HG03558 (cell line): Measurements from ENCODE around the gene CRYM.
"Not testable (repeated sequence)": the region's sequence is repeated elsewhere in the genome, so short reads cannot be mapped to it uniquely, and the experiment has no call there.

Source experiments
- ATAC-seq: cut with Tn5 transposase; IDR thresholded peaks from one replicate; pipeline ENCODE4 v1.9.1; 2021; ENCODE audit warnings: moderate number of reproducible peaks; ENCODE audit not compliant: unreplicated experiment; ENCODE audit errors: extremely low read depth

The CRYM gene

DNA sequence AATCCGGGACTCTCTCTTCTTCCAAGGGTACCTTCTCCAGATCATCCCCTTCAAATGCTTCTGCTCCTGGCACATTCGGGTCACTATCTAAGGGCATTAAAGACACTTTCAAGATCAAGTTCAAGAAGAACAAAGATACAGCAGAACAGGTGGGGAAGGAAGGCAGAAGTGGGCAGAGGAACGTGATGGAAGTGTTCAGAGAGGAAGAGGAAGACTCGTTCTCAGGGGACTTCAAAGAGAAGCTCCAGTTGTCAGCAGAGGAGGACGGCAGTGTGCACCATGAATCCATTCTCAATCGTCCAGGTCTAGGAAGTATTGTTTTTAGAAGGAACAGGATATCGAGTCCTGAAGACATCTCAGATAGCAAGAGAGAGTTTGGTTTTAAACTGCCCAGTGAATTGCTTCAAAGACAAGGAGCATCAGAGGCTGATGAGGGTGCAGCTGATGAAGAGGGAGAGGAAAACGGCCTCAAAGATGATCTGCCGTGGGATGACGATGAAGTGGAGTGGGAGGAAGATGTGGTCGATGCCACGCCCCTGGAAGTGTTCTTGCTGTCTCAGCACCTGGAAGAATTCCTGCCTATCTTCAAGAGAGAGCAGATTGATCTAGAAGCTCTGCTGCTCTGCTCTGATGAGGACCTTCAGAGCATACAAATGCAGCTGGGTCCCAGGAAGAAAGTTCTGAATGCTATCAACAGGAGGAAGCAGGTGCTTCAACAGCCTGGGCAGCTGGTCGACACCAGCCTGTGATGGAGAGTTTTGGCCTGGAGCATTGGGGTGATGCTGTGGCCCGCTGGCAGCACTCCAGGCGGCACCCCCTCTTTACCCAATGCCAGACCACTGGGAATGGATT is 27.8 kb downstream of the CRYM start:
- no peak for ATAC-seq

- not testable (repeated sequence) for ATAC-seq
Observed at GRCh38 chr16:21248179-21248578, 29.9 kb downstream of the CRYM start.

DNA sequence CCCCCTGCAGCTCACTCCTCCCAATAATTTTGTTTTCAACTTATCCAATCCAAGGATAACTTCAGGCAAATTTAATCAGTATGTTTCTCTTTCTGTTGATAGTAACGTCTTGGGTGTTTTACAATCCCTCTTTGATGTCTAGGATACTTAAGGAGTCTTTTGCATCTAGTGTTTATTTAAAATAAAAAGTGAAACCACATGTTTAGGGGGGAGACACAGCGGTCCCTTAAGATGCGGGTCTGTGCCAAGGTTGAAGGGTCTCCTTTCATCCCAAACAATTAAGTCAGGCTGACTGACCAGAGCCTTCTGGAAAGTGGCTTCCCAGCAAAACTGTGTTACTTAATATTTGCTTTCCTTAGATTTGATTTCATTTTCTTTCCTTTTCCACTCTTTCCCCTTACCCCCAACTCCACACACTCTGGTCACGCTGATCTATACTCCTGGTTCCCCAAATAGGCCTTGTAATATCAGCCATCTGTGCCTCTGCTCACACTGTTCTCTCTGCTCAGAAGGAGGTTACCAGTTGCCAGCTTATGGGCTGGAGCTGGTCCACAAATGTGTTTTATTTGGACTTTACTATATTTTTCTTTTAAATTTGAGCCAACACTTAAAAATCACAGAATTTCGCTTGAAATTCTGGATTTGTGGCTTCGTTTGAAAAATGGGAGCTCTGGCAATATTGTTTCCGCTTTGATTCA is 33.4 kb downstream of the CRYM start:
- ATAC-seq: no peak

- ATAC-seq: no peak
Observed at GRCh38 chr16:21242756-21243155, 35.3 kb downstream of the CRYM start.

- ATAC-seq: no peak
Observed at GRCh38 chr16:21239646-21240045, 38.4 kb downstream of the CRYM start.

DNA sequence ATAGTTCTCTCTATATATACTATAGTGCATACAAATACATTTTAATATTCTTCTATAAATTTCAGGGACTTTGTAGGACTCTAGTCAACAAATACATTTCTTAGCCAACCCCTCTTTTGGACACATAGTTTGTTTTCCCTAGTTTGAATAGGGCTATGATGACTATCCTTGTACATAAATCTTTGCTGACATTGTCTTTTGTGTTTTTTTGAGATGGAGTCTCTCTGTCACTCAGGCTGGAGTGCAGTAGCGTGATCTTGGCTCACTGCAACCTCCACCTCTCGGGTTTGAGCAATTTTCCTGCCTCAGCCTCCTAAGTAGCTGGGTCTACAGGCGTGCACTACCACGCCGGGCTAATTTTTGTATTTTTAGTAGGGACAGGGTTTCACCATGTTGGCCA is 41.3 kb downstream of the CRYM start:
- no peak for ATAC-seq

DNA sequence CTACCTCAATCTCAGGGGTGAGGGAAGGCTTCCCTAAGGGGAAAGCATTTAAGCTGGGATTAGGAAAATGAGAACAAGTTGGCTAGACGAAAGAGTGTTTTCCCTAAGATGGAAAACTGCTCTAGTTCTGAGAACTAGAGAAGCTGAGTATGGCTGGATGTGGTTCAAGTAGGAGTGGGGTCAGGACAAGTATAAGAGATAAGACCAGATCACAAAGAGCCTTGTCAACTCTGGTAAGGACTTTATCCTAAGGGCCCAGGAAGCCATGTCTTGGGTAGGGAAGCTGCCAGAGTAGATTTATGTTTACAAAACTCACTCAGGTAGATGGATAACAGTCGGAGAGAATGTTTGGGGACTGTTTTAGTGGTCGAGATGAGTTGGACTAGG is 42.9 kb downstream of the CRYM start:
- no peak for ATAC-seq

DNA sequence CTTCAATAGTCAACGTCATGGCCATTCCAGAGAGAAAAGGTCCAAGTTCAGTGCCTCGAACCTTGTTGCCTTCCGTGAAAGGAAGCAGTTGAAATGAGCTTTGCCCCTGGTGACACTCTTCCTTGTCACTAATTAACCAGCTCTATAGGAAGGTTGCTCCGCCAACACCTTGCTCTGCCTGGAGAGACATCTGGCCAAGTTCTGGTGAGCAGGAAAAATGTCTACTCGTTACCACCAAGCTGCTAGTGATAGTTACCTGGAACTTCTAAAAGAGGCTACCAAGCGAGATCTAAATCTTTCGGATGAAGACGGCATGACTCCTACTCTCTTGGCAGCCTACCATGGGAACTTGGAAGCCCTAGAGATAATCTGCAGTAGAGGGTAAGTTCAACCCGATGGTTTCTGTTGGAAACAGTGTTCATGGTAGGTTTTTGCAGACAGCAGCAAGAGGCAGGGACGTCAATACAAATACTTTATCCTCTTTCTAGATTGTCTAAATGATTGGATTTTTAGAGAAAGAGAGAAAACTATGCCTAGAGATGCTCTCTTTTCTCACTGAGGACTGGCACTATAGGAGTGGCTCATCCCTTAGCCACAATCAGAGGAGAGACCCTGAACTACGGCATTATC is 44.5 kb downstream of the CRYM start, which contains the start of gene ANKS4B:
ANKS4B (plus strand) TSS at position 179 of the 630 bp plus-strand sequence; CDS start at position 218, 39 bp downstream.
- ATAC-seq: no peak

GRCh38 chr16:21233045-21233520 is 45.0 kb downstream of the CRYM start:
- ATAC-seq: no peak

GRCh38 chr16:21228361-21228872 is 49.7 kb downstream of the CRYM start:
- no peak for ATAC-seq

- no peak for ATAC-seq
Observed at GRCh38 chr16:21227866-21228265, 50.2 kb downstream of the CRYM start.

- ATAC-seq: no peak
Observed at GRCh38 chr16:21226749-21227148, 51.3 kb downstream of the CRYM start.

- ATAC-seq: no peak
Observed at GRCh38 chr16:21224800-21225199, 53.3 kb downstream of the CRYM start.

GRCh38 chr16:21223787-21224186 is 54.3 kb downstream of the CRYM start:
- no peak for ATAC-seq

GRCh38 chr16:21222495-21223337 is 55.4 kb downstream of the CRYM start:
- ATAC-seq: no peak

- no peak for ATAC-seq
Observed at GRCh38 chr16:21219551-21219950, 58.5 kb downstream of the CRYM start.

- no peak for ATAC-seq
Observed at GRCh38 chr16:21218153-21218552, 59.9 kb downstream of the CRYM start.

- no peak for ATAC-seq
Observed at GRCh38 chr16:21217121-21217520, 61.0 kb downstream of the CRYM start.

DNA sequence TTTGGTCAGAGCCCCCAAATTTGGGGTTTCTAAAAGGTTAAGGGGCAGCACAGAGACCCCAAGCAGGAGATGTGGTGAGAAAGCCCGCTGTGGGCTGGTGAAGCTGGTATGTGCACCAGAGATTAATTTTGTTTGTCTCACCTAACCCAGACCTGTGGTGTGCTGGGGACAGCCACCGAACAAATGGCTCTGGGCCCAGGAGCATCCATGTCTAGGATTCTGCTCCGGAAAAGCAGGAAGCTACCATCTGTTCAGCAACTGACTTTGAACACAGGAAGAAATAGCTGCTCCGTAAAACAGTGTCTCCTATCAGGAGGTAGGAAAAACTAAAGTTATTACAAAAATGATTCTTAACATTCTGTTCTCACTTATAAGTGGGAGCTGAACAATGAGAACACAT is 64.0 kb downstream of the CRYM start:
- no peak for ATAC-seq

- ATAC-seq: no peak
Observed at GRCh38 chr16:21211486-21211885, 66.6 kb downstream of the CRYM start, which contains the start of gene ZP2. ZP2 (minus strand) TSS chr16:21211574; CDS start chr16:21211547, 27 bp downstream.
